ENCODE results near the gene NAA80.

The NAA80 gene

DNA sequence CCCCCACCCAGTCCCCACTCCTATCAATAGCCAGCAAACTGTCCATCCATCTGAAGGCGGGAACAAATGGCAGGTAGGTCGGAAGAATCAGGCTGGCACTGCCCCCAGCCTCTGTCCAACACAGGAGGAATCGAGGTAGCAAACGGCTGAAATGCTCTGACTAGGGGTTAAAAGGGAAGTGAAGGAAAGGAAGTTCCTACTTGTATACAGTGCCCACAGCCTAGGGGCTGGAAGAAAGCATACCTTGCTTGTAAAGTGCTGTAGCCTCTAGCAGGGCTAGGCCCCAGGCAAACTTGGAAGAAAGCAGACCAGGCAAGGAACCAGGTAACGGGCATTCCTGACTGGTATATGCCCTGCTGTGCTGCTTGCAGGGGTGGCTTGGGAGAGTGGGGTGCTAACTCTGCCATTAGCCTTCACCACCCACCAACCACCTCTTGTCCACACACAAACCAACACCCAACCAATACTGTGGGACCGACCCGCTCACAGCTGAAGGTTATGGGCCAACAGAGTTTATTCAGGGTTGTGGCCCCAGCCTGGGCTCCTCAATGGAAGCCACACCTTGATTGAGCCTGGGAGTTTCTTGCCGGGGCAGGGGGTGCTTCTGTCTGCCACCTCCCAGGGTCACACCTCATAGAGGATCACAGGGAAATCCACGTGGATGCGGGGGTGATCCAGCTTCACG lies 26.4 kb upstream of the NAA80 start:
- Histone ChIP-seq H3K9me3 (ENCODE audit: insufficient read depth, low read depth, low read length) (no peaks in the 10 kb centered on the region), H3K4me3 (ENCODE audit: low read length) (no peak overlapping the region), H3K36me3 (ENCODE audit: insufficient read depth, low read depth, low read length) (peaks cover 30% of the 10 kb centered on the region), H3K27me3 (ENCODE audit: insufficient read depth, low read length) (no peaks in the 10 kb centered on the region), H3K4me1 (ENCODE audit: insufficient read depth, low read length) (peaks cover 7% of the 10 kb centered on the region; the same call in 1 of the 2 replicates), H3K9ac (ENCODE audit: low read depth, low read length) (no peak overlapping the region), H3K27ac (ENCODE audit: low read length) (no peak overlapping the region)

- H3K9ac ChIP-seq (ENCODE audit: low read depth, low read length), result no peak overlapping the region
- no peak overlapping the region for H3K4me3 ChIP-seq (ENCODE audit: low read length)
- no peaks in the 10 kb centered on the region for H3K9me3 ChIP-seq (ENCODE audit: insufficient read depth, low read depth, low read length)
- H3K27ac ChIP-seq (ENCODE audit: low read length), result no peak overlapping the region
- peaks cover 25% of the 10 kb centered on the region for H3K36me3 ChIP-seq (ENCODE audit: insufficient read depth, low read depth, low read length)
- no peaks in the 10 kb centered on the region for H3K27me3 ChIP-seq (ENCODE audit: insufficient read depth, low read length)
- peaks cover 7% of the 10 kb centered on the region; the same call in 1 of the 2 replicates for H3K4me1 ChIP-seq (ENCODE audit: insufficient read depth, low read length)
These were observed 25.9 kb upstream of the NAA80 start for GRCh38 chr3:50325113-50325480.

DNA sequence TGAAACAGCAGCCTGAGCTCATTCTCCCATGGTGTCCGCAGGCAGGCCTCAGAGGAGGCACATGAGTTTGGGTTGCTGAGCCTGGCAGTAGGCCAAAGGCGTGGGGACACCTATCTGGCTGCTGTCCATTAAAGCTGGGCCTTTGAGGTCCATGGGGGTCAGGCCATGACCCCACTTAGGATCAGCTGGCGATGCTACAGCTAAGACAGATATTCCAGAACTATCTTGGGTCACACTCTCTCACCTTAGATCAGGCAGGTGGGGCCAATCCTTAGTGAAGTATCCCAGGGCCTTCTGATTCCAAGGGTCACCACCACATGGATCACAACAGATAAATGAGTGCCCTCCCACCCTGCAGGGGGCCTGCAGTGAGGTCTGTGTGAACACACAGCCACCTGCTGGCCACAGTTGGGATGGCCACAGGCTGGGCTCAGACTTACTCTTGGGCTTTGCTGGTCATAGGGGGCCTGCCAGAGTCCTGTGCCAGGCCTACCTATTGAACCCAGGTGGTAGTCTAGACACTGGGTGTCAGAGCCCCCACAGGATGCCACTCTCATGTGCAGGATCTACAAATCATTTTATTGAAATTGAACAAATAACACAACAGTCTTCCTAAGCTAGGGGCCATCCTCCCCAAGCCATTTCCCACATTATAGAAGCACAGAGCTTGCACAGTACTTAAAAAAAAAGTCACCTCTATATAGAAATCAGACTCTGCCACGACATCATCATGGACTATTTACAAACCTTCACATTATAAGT lies 25.3 kb upstream of the NAA80 start:
- Histone ChIP-seq H3K36me3 (ENCODE audit: insufficient read depth, low read depth, low read length) (peaks cover 25% of the 10 kb centered on the region), H3K9me3 (ENCODE audit: insufficient read depth, low read depth, low read length) (no peaks in the 10 kb centered on the region), H3K4me1 (ENCODE audit: insufficient read depth, low read length) (peaks cover 7% of the 10 kb centered on the region; the same call in 1 of the 2 replicates), H3K27ac (ENCODE audit: low read length) (no peak overlapping the region), H3K4me3 (ENCODE audit: low read length) (no peak overlapping the region), H3K9ac (ENCODE audit: low read depth, low read length) (no peak overlapping the region), H3K27me3 (ENCODE audit: insufficient read depth, low read length) (no peaks in the 10 kb centered on the region)

DNA sequence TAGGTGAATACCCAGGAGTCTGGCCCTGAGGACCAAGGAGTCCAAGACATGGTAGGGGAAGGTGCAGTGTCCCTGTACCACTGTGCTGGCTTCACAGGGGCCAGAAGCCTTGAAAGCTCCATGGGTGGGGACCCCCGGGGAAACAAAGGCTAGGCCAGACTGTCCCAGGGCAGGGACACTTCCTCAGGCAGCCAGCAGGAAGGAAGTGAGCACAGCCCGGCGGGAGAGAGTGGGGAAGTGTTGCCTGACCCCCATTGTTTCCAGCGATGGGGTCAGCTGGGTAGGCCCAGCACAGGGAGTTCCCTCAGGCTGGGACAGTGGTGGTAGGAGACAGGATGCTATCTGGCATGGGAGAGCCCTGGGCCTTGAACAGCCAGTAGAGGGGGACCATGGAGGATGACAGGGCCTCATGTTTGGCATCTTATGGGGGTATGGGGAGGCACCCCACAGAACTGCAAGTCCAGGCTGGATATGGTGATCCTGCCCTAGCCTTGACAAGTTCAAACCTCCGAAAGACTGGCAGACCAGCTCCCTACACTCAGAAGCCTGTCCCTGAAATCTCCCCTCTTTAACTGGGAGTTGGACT lies 24.5 kb upstream of the NAA80 start:
- Histone ChIP-seq H3K9ac (ENCODE audit: low read depth, low read length) (no peak overlapping the region; the same call in 1 of the 2 replicates), H3K4me1 (ENCODE audit: insufficient read depth, low read length) (peaks cover 7% of the 10 kb centered on the region; the same call in 1 of the 2 replicates), H3K4me3 (ENCODE audit: low read length) (no peak overlapping the region), H3K27ac (ENCODE audit: low read length) (no peak overlapping the region), H3K9me3 (ENCODE audit: insufficient read depth, low read depth, low read length) (no peaks in the 10 kb centered on the region), H3K36me3 (ENCODE audit: insufficient read depth, low read depth, low read length) (peaks cover 29% of the 10 kb centered on the region), H3K27me3 (ENCODE audit: insufficient read depth, low read length) (no peaks in the 10 kb centered on the region)

DNA sequence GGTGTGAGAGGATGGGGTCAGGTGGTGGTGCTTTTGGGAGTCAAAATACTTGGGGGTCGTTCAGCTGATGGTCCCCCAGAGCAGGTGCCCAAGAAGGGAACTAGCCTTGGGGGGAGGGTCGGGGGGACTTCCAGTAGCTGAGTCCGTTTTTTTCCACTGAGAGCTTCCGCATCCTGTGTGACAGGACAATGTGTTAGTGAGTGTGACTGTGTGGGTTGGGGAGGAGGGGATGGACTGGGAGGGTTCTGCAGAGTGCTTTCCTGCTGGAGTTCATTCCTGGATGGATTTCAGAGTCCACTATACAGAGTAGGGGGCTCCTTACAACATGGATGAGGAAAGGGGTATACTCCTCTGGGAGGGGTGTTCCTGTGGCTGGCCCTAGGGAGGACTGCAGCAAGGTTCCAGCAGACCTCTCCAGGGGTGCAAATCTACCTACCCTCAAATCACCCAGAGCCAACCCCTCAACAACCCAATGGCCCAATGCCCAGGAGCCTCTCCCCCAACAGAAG lies 23.9 kb upstream of the NAA80 start:
- no peaks in the 10 kb centered on the region for H3K9me3 ChIP-seq (ENCODE audit: insufficient read depth, low read depth, low read length)
- H3K9ac ChIP-seq (ENCODE audit: low read depth, low read length), result peak overlapping the region; percentile 99; the same call in 1 of the 2 replicates
- H3K4me1 ChIP-seq (ENCODE audit: insufficient read depth, low read length), result peaks cover 7% of the 10 kb centered on the region; the same call in 1 of the 2 replicates
- peak overlapping the region; percentile 100; the same call in 1 of the 2 replicates for H3K4me3 ChIP-seq (ENCODE audit: low read length)
- peaks cover 35% of the 10 kb centered on the region for H3K36me3 ChIP-seq (ENCODE audit: insufficient read depth, low read depth, low read length)
- H3K27me3 ChIP-seq (ENCODE audit: insufficient read depth, low read length), result no peaks in the 10 kb centered on the region
- H3K27ac ChIP-seq (ENCODE audit: low read length), result no peak overlapping the region

GRCh38 chr3:50322386-50323091 lies 23.3 kb upstream of the NAA80 start, which contains the start of gene HYAL2:
HYAL2 (minus strand) TSS chr3:50322745; CDS start chr3:50320489, 2,256 bp downstream.
- Histone ChIP-seq H3K9ac (ENCODE audit: low read depth, low read length) (peak within 1 kb of the TSS; percentile 99), H3K36me3 (ENCODE audit: insufficient read depth, low read depth, low read length) (peaks cover 41% of the 10 kb centered on the region), H3K27me3 (ENCODE audit: insufficient read depth, low read length) (no peaks in the 10 kb centered on the region), H3K4me3 (ENCODE audit: low read length) (peak within 1 kb of the TSS; percentile 100), H3K27ac (ENCODE audit: low read length) (peak within 1 kb of the TSS; percentile 91), H3K9me3 (ENCODE audit: insufficient read depth, low read depth, low read length) (no peaks in the 10 kb centered on the region), H3K4me1 (ENCODE audit: insufficient read depth, low read length) (peaks cover 7% of the 10 kb centered on the region; the same call in 1 of the 2 replicates)

- Histone ChIP-seq H3K4me3 (ENCODE audit: low read length) (peak overlapping the region; percentile 100), H3K27ac (ENCODE audit: low read length) (peak overlapping the region; percentile 91), H3K36me3 (ENCODE audit: insufficient read depth, low read depth, low read length) (peaks cover 46% of the 10 kb centered on the region), H3K27me3 (ENCODE audit: insufficient read depth, low read length) (no peaks in the 10 kb centered on the region), H3K9me3 (ENCODE audit: insufficient read depth, low read depth, low read length) (no peaks in the 10 kb centered on the region), H3K9ac (ENCODE audit: low read depth, low read length) (peak overlapping the region; percentile 99; the same call in 1 of the 2 replicates), H3K4me1 (ENCODE audit: insufficient read depth, low read length) (peaks cover 7% of the 10 kb centered on the region)
These were observed 22.8 kb upstream of the NAA80 start for GRCh38 chr3:50322115-50322385.

DNA sequence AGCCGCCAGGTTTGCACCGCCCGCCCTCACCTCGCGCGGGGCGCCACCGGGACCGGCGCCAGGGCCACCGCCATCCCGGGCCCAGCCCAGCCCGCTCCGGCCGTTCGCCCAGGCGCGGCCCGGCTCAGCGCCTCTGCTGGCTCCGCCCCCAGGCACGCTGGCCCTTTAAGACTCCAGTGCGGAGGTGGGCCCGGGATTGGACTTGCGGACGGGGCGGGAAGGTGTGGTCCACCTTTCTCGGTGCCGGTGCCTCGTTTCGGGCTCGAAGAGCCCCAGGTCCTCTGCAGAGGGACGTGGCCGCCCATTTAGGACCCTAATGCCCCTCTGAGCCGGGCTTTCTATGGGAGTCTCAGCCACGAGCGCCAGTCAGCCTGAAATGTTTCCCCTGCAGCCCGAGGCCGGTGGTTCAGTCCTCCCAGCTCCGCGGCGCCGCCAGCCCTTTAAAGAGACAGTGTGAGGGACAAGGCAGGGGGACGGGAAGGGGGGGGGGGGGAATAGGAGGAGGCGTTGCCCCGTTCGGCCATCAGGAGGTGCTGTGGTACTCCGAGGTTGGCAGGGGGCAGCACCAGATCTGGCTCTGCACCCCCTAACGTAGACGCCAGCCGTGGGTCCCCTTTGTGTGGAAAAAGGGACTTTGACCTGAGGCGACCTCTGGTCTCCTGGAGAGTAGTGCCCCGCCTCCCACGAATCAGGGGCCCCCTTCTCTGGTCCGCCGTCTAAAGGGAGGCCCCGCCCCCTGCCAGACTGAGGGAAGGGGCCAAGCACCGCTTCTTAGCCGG lies 22.3 kb upstream of the NAA80 start:
- Histone ChIP-seq H3K4me3 (ENCODE audit: low read length) (peak overlapping the region; percentile 100), H3K27ac (ENCODE audit: low read length) (peak overlapping the region; percentile 91), H3K9me3 (ENCODE audit: insufficient read depth, low read depth, low read length) (no peaks in the 10 kb centered on the region), H3K27me3 (ENCODE audit: insufficient read depth, low read length) (no peaks in the 10 kb centered on the region), H3K36me3 (ENCODE audit: insufficient read depth, low read depth, low read length) (peaks cover 51% of the 10 kb centered on the region), H3K9ac (ENCODE audit: low read depth, low read length) (peak overlapping the region; percentile 99), H3K4me1 (ENCODE audit: insufficient read depth, low read length) (peaks cover 7% of the 10 kb centered on the region)

DNA sequence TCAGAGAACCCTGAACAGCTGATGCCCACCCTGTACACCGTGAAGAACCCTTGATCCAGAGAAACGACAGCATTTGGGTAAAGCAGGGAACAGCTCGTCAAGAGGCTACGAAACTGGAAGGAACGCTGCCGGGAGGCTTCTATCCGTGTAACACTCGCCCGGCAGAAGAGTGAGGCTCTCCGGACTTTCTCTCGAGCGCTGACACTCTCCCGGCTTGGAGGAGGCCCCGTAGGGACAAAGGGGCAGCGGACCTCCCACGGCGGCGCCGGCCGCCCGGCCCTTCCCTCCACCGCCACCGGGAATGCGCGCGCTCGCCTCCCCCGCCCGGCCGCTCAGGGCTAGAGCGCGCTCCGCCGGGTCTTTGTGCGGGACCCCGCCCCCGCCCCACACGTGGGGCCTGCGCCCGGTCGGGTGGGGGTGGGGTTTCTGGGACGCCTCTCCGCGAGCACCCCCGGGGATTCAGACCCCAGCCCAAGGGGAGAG lies 21.7 kb upstream of the NAA80 start:
- peaks cover 54% of the 10 kb centered on the region for H3K36me3 ChIP-seq (ENCODE audit: insufficient read depth, low read depth, low read length)
- H3K4me3 ChIP-seq (ENCODE audit: low read length), result peak overlapping the region; percentile 100
- H3K4me1 ChIP-seq (ENCODE audit: insufficient read depth, low read length), result peaks cover 7% of the 10 kb centered on the region
- H3K27me3 ChIP-seq (ENCODE audit: insufficient read depth, low read length), result no peaks in the 10 kb centered on the region
- peak overlapping the region; percentile 91 for H3K27ac ChIP-seq (ENCODE audit: low read length)
- peak overlapping the region; percentile 99 for H3K9ac ChIP-seq (ENCODE audit: low read depth, low read length)
- no peaks in the 10 kb centered on the region for H3K9me3 ChIP-seq (ENCODE audit: insufficient read depth, low read depth, low read length)

- Histone ChIP-seq H3K36me3 (ENCODE audit: insufficient read depth, low read depth, low read length) (peaks cover 51% of the 10 kb centered on the region), H3K9ac (ENCODE audit: low read depth, low read length) (peak overlapping the region; percentile 99), H3K9me3 (ENCODE audit: insufficient read depth, low read depth, low read length) (no peaks in the 10 kb centered on the region), H3K27ac (ENCODE audit: low read length) (peak overlapping the region; percentile 82), H3K4me1 (ENCODE audit: insufficient read depth, low read length) (peaks cover 7% of the 10 kb centered on the region), H3K4me3 (ENCODE audit: low read length) (peak overlapping the region; percentile 100), H3K27me3 (ENCODE audit: insufficient read depth, low read length) (no peaks in the 10 kb centered on the region)
These were observed 20.9 kb upstream of the NAA80 start for GRCh38 chr3:50319894-50320625.
